SK-N-MC (cell line): ENCODE measurements around the gene XPO6.

ENCODE experiments used
- EZH2 ChIP-seq: fragments of 200-600 bp; sonication (generic); IDR thresholded peaks from one replicate; pipeline ENCODE4 v1.6.1; 2017; ENCODE audit warnings: antibody characterized with exemption
- FOXP2 ChIP-seq: optimal IDR thresholded peaks from 2 replicates; pipeline ENCODE3; 2011; ENCODE audit warnings: mild to moderate bottlenecking, moderate library complexity; ENCODE audit not compliant: insufficient read depth; ENCODE audit errors: extremely low read length, control extremely low read depth
- POLR2AphosphoS5 ChIP-seq: IDR thresholded peaks from 2 replicates; pipeline ENCODE4 v1.6.1; 2012; ENCODE audit warnings: mild to moderate bottlenecking, low read depth, low read length, borderline replicate concordance

DNA sequence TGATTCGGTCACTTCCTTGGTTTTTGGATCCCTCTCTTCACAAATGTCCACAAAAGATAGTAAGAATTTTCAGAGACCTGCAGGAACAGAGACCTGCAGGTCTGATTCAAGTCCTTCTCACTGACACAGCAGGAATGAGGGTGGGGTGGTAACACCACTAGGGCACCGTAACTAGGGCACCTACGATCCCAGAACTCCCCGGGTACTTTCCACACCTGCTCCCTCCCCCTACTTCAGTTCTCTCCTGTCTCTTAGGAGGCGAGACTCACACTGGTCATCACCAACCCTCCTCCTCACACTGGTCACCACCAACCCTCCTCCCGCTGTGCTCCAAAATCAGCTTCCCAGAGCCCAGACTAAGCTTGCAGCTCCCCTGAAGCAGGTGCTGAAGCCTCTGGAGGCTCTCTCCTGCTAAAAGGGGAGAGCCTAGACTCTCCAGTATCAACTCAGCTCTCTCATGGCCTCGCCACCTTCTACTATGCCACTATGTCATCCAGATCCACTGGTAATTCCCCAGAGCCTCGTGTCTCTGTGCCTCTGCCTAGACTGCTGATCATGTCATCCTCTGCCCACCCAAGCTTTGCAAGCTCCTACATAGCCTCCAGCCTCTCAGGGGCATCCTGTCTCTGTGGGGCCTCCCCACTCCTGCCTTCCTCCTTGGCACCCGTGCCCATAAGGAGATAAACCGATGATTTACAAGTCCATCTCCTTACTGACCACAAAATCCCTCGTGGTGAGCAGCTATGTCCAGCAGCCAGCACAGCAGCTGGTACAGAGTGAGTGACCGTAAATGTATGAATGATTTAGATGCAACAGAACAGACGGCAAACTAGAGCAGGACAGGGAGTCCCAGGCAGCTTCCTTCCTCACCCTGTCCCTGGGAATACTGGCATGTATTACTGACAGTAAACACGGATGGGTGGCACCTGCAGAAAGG is 84.8 kb downstream of the XPO6 start:
- TF ChIP-seq EZH2: no peak
- no peak for TF ChIP-seq POLR2AphosphoS5
- TF ChIP-seq FOXP2: no peak
